ENCODE results near the gene RIPK4.
A peak's percentile ranks its signal among the peaks of the same experiment; 100 is the strongest.

RIPK4 gene

GRCh38 chr21:41766883-41767605, at the start of gene RIPK4:
Gene RIPK4, minus strand, starts transcription at chr21:41767052. Its CDS starts 11 bp downstream, at chr21:41767041.
- peak; percentile 65 to 66 for DNase-seq

GRCh38 chr21:41815652-41816582, 49.1 kb upstream of the RIPK4 start:
- no peak for DNase-seq

GRCh38 chr21:41813226-41813625, 46.4 kb upstream of the RIPK4 start:
- no peak for DNase-seq

- no peak for DNase-seq
Measured at GRCh38 chr21:41812679-41813078, 45.8 kb upstream of the RIPK4 start.

GRCh38 chr21:41810597-41810932, 43.7 kb upstream of the RIPK4 start:
- no peak for DNase-seq

- DNase-seq: no peak
Measured at GRCh38 chr21:41809891-41810596, 43.2 kb upstream of the RIPK4 start.

GRCh38 chr21:41808846-41809245, 42.0 kb upstream of the RIPK4 start:
- no peak for DNase-seq

- no peak for DNase-seq
Measured at GRCh38 chr21:41808094-41808493, 41.2 kb upstream of the RIPK4 start.

GRCh38 chr21:41806773-41807172, 39.9 kb upstream of the RIPK4 start:
- no peak for DNase-seq

GRCh38 chr21:41805643-41806042, 38.8 kb upstream of the RIPK4 start:
- no peak for DNase-seq

- no peak for DNase-seq
Measured at GRCh38 chr21:41805038-41805437, 38.2 kb upstream of the RIPK4 start.

GRCh38 chr21:41804381-41804780, 37.5 kb upstream of the RIPK4 start:
- DNase-seq: no peak

- no peak for DNase-seq
Measured at GRCh38 chr21:41803316-41803715, 36.5 kb upstream of the RIPK4 start.

- no peak for DNase-seq
Measured at GRCh38 chr21:41802684-41803083, 35.8 kb upstream of the RIPK4 start.

GRCh38 chr21:41802198-41802584, 35.3 kb upstream of the RIPK4 start:
- no peak for DNase-seq

GRCh38 chr21:41801321-41802197, 34.7 kb upstream of the RIPK4 start:
- no peak for DNase-seq

GRCh38 chr21:41800425-41801320, 33.8 kb upstream of the RIPK4 start:
- no peak for DNase-seq

GRCh38 chr21:41799763-41800162, 32.9 kb upstream of the RIPK4 start:
- no peak for DNase-seq

GRCh38 chr21:41798326-41798725, 31.5 kb upstream of the RIPK4 start:
- no peak for DNase-seq

GRCh38 chr21:41796476-41797080, 29.7 kb upstream of the RIPK4 start:
- DNase-seq: no peak

GRCh38 chr21:41795726-41796125, 28.9 kb upstream of the RIPK4 start:
- DNase-seq: no peak

All from stimulated activated CD4-positive, alpha-beta T cell treated with anti-CD3 and anti-CD28 coated beads, Interleukin-4, amount 100 ng/mL, for 4 hours (primary cell).